ENCODE data around the gene PIAS4.
"Not testable (repeated sequence)": the region's sequence is repeated elsewhere in the genome, so short reads cannot be mapped to it uniquely, and the experiment has no call there.

PIAS4 gene

DNA sequence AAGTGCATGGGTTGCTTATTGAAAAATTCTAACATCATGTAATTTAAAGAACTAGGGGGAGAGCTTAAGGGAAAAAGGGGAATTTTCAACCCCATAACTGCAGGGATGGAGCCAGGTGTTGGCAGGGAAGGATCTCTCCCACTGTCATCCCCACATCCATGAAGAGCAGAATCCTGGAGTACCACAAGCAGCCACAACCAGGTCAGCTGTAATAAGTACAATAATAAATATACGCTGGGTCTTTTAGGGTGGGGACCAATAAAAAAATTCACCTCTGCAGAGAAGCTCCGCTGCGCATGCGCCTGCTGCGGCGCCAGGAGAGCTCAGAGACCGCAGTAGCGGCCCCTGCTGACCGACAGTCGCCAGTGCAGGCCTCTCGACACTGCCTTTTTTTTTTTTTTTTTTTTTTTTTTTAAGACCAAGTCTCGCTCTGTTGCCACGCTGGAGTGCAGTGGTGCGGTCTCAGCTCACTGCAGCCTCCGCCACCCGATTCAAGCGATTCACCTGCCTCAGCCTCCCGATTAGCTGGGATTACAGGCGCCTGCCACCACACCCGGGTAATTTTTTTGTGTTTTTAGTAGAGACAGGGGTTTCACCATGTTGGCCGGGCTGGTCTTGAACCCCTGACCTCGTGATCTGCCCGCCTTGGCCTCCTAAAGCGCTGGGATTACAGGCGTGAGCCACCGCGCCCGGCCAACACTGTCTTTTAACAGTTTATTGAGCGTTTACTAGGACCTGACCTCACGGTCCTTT lies 19.7 kb upstream of the PIAS4 start:
- peak overlapping the region; percentile 66 for H3K4me3 ChIP-seq (ENCODE audit: low read depth, low read length)
- DNase-seq (ENCODE audit: low read depth) = peak; percentile 94
- TF ChIP-seq, protein P1, sequence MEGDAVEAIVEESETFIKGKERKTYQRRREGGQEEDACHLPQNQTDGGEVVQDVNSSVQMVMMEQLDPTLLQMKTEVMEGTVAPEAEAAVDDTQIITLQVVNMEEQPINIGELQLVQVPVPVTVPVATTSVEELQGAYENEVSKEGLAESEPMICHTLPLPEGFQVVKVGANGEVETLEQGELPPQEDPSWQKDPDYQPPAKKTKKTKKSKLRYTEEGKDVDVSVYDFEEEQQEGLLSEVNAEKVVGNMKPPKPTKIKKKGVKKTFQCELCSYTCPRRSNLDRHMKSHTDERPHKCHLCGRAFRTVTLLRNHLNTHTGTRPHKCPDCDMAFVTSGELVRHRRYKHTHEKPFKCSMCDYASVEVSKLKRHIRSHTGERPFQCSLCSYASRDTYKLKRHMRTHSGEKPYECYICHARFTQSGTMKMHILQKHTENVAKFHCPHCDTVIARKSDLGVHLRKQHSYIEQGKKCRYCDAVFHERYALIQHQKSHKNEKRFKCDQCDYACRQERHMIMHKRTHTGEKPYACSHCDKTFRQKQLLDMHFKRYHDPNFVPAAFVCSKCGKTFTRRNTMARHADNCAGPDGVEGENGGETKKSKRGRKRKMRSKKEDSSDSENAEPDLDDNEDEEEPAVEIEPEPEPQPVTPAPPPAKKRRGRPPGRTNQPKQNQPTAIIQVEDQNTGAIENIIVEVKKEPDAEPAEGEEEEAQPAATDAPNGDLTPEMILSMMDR (IDR thresholded peaks at IDR 0.05; ENCODE audit: insufficient read depth, low read depth, low read length, missing control alignments) = peak; percentile 89

DNA sequence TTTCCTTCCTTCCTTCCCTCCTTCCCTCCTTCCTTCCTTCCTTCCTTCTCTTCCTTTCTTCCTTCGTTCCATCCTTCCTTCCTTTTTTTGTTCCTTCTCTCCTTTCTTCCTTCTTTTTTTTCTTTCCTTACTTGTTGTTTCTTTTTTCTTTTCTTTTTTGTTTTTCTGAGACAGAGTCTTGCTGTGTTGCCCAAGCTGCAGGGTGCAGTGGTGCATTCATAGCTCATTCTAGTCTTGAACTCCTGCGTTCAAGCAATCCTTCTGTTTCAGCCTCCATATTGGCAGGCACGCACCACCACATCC lies 16.8 kb upstream of the PIAS4 start:
- TF ChIP-seq, protein P1 (IDR thresholded peaks at IDR 0.05; ENCODE audit: insufficient read depth, low read depth, low read length, missing control alignments) = no peak
- no peak for DNase-seq (ENCODE audit: low read depth)
- no peak overlapping the region for H3K4me3 ChIP-seq (ENCODE audit: low read depth, low read length)

DNA sequence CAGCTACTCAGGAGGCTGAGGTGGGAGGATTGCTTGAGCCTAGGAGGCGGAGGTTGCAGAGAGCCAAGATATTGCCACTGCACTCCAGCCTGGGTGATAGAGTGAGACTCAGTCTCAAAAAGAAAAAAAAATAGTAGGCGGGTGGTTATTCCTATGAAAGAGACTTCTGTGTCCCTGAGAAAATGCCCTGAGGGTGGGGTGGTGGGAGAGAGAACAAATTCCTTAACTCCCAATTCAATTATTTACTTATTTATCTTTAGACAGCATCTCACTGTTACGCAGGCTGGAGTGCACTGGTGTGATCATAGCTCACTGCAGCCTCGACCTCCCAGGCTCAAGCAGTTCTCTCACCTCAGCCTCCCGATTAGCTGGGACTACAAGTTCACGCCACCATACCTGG lies 11.9 kb upstream of the PIAS4 start:
- TF ChIP-seq, protein P1 (IDR thresholded peaks at IDR 0.05; ENCODE audit: insufficient read depth, low read depth, low read length, missing control alignments) = no peak
- H3K4me3 ChIP-seq (ENCODE audit: low read depth, low read length) = no peak overlapping the region
- DNase-seq (ENCODE audit: low read depth) = no peak

DNA sequence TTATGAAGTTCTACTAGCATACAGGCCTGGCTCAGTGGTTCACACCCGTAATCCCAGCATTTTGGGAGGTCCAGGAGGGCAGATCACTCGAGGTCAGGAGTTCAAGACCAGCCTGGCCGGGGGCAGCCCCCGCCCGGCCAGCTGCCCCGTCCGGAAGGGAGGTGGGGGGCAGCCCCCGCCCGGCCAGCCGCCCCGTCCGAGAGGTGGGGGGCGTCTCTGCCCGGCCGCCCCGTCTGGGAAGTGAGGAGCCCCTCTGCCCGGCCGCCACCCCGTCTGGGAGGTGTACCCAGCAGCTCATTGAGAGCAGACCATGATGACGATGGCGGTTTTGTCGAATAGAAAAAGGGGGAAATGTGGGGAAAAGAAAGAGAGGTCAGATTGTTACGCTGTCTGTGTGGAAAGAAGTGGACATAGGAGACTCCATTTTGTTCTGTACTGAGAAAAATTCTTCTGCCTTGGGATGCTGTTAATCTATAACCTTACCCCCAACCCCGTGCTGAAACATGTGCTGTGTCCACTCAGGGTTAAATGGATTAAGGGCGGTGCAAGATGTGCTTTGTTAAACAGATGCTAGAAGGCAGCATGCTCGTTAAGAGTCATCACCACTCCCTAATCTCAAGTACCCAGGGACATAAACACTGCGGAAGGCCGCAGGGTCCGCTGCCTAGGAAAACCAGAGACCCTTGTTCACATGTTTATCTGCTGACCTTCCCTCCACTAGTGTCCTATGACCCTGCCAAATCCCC lies 8.7 kb upstream of the PIAS4 start:
- H3K4me3 ChIP-seq (ENCODE audit: low read depth, low read length); DNase-seq (ENCODE audit: low read depth): not testable (repeated sequence)

DNA sequence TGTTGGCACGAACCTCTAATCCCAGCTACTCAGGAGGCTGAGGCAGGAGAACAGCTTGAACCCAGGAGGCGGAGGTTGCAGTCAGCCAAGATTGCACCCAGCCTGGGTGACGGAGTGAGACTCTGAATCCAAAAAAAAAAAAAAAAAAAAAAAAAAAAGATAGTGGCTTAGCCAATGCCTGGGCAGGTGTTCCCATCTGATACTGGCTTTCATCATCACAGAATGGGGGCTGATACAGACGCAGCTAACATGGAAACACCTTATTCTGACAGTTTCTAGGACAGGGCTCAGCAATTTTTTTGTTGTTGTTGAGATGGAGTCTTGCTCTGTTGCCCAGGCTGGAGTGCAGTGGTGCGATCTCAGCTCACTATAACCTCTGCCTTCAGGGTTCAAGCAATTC lies 6.7 kb upstream of the PIAS4 start:
- not testable (repeated sequence) for DNase-seq (ENCODE audit: low read depth); H3K4me3 ChIP-seq (ENCODE audit: low read depth, low read length)

DNA sequence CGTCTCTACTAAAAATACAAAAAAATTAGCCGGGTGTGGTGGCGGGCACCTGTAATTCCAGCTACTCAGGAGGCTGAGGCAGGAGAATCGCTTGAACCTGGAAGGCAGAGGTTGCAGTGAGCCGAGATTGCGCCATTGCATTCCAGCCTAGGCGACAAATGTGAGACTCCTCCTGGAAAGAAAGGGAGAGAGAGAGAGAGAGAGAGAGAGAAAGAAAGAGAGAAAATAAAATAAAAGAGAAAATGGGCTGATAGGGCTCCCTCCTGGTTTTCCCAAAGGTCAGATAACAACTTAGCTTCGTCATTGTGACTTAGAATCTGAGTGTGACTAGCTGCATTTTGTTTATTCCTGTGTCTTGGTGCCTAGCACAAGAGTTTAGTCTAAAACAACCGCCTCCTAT lies 2.1 kb upstream of the PIAS4 start:
- DNase-seq (ENCODE audit: low read depth) = not testable (repeated sequence)

DNA sequence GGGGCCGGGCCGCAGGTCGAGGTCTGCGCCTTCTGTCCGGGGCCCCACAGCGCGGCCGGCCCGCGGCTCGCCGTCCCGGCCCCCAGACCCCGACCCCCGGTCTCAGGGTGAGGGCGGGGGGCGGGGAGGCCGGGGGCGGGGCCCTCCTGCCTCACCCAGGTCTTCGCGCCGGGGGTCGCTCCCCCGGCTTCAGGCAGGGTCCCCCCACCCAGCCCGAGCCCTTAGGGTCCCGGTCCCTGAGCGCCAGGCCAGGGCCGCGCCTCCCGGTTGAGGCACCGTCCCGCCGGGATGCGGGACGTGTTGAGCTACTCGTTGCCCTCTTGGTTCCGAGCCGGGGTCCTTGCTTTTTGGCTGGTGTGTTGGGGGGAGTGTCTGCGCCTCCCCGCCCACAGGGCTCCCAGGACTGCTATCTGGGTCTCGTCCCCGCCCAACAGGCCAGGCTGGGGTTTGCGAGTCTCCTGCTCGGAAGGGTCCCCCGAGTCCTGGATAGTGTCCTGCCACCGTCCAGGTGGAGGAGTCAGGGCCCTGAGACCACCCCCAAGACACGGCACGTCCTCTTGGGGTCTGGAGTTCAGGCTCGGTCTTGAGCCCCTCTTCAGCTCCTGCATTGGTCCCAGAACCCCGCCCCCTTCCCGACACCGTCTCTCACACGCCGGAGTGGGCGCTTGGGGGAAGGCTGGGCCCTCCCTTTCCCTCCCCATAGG lies 452 bp downstream of the PIAS4 start:
- no peak for DNase-seq (ENCODE audit: low read depth)
- H3K4me3 ChIP-seq (ENCODE audit: low read depth, low read length) = peak overlapping the region; percentile 78
- TF ChIP-seq, protein P1 (IDR thresholded peaks at IDR 0.05; ENCODE audit: insufficient read depth, low read depth, low read length, missing control alignments) = no peak

More for the DNA sequence above, 2.1 kb upstream of the PIAS4 start:
- not testable (repeated sequence) for H3K4me3 ChIP-seq (ENCODE audit: low read depth, low read length)

DNA sequence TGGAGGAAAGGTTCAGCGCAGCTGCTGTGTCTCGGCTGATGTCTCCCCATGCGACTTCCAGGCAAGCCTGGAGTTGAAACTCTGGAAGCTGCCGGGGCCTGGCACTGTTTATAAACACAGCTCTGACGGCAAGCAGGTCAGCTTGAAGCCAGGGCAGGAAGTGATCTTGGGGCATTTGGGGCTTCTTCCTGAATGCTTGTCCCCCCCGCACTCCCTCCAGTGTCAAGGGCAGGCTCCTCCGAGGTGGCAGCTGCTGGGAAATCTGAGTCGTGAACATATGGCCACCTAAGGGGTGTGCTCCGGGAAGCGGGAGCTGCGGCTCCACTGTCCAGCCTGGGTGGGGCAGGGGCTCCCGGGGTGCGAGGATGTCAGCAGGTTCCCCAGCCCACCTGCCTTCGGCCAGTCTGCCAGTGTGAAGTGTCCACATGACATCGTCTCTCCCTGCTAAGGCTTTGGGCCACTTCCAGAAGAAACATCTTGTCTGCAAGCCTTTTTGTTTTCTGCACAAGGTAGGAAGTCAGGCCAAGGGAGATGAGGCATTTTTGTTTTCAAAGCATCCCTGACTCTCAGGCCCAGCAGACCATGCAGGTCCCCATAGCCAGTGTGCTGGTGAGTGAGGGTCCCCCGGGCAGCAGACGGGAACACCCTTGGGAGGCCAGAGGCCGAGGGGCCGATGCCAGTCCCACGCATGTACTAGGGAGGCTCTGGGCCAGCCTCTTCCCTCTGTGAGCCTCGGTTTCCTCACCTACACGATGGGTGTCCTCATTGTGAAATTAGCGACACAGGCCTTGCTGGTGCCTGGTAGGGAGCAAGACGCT lies 2.7 kb downstream of the PIAS4 start:
- TF ChIP-seq, protein P1 (IDR thresholded peaks at IDR 0.05; ENCODE audit: insufficient read depth, low read depth, low read length, missing control alignments) = no peak
- no peak overlapping the region for H3K4me3 ChIP-seq (ENCODE audit: low read depth, low read length)
- DNase-seq (ENCODE audit: low read depth) = no peak
